Measurements from ENCODE around the gene PLLP. TPM values are rescaled to one million over a fixed set of nuclear protein-coding genes. Genes with fewer than 3 reads are reported as not detected.
A peak's percentile ranks its signal among the peaks of the same experiment; 100 is the strongest.

The PLLP gene
- total and polyA plus RNA-seq, 10 of the 15 experiments (the other 5 are each of a cell fraction or from before 2014, with no cell fraction given) = 0.21 to 5.8 (median 0.67) TPM

DNA sequence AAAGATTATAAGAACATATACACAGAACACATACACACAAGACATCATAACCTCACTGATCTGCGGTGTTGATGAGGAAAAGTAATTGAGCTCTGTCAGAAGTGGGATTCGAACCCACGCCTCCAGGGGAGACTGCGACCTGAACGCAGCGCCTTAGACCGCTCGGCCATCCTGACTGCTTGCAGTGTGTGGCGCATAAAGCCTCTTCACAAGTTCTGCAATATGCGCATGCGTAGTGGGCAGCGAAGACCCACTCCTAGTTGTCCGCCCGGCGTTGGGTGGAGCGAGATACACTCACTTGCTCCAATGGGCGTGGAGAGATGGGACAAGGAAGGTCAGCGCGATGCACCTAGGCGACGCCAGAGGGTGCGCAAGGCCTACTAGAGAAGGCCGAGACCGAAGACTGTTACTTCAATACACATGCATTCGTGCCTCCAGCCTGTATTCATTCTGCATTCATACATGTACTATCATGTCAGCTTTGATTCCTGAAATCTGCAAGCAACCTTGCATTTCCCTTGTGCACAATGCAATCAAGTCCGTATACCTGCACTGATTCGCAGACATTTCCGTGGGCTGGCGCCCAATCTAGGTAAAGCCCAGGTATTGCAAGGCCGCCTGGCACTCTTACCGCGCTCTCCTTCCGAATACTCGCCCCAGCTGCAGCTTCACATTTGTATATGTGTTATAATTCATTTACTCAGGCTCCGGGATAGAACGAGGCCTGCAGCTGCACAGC, 16.1 kb upstream of the PLLP start (continued):
- TF ChIP-seq, protein P1, sequence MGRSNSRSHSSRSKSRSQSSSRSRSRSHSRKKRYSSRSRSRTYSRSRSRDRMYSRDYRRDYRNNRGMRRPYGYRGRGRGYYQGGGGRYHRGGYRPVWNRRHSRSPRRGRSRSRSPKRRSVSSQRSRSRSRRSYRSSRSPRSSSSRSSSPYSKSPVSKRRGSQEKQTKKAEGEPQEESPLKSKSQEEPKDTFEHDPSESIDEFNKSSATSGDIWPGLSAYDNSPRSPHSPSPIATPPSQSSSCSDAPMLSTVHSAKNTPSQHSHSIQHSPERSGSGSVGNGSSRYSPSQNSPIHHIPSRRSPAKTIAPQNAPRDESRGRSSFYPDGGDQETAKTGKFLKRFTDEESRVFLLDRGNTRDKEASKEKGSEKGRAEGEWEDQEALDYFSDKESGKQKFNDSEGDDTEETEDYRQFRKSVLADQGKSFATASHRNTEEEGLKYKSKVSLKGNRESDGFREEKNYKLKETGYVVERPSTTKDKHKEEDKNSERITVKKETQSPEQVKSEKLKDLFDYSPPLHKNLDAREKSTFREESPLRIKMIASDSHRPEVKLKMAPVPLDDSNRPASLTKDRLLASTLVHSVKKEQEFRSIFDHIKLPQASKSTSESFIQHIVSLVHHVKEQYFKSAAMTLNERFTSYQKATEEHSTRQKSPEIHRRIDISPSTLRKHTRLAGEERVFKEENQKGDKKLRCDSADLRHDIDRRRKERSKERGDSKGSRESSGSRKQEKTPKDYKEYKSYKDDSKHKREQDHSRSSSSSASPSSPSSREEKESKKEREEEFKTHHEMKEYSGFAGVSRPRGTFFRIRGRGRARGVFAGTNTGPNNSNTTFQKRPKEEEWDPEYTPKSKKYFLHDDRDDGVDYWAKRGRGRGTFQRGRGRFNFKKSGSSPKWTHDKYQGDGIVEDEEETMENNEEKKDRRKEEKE (IDR thresholded peaks at IDR 0.05) = no peak
- TF ChIP-seq, protein P2, sequence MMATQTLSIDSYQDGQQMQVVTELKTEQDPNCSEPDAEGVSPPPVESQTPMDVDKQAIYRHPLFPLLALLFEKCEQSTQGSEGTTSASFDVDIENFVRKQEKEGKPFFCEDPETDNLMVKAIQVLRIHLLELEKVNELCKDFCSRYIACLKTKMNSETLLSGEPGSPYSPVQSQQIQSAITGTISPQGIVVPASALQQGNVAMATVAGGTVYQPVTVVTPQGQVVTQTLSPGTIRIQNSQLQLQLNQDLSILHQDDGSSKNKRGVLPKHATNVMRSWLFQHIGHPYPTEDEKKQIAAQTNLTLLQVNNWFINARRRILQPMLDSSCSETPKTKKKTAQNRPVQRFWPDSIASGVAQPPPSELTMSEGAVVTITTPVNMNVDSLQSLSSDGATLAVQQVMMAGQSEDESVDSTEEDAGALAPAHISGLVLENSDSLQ (IDR thresholded peaks at IDR 0.05) = no peak
- TF ChIP-seq POLR2AphosphoS2 (IDR thresholded peaks at IDR 0.05; ENCODE audit: low read depth, low read length) (no peak), ZNF622 (IDR thresholded peaks at IDR 0.05) (no peak), CBX3 (IDR thresholded peaks at IDR 0.05; ENCODE audit: borderline replicate concordance, low read depth) (no peak), SP1 (IDR thresholded peaks at IDR 0.05; ENCODE audit: low read depth, low read length) (peak; percentile 77), MTA2 (IDR thresholded peaks at IDR 0.05; ENCODE audit: low read depth) (no peak), NR2C2 (IDR thresholded peaks at IDR 0.05; ENCODE audit: borderline replicate concordance, control insufficient read depth, insufficient read length, low read depth) (no peak), SMC3 (IDR thresholded peaks at IDR 0.05; ENCODE audit: borderline replicate concordance, low read length) (peak; percentile 100), RB1 (IDR thresholded peaks at IDR 0.05; ENCODE audit: borderline replicate concordance) (peak; percentile 85; the same call in 1 of the 2 replicates), ETV6 (conservative IDR thresholded peaks at IDR 0.05 in 1 of 2, IDR thresholded peaks at IDR 0.05 in 1 of 2; ENCODE audit: borderline replicate concordance in 1 of 2, low read depth in 1 of 2) (no peak), LARP7 (IDR thresholded peaks at IDR 0.05) (peak; percentile 73), ESRRA (IDR thresholded peaks at IDR 0.05; ENCODE audit: low read length) (peak; percentile 92)
- TF ChIP-seq, protein P3, sequence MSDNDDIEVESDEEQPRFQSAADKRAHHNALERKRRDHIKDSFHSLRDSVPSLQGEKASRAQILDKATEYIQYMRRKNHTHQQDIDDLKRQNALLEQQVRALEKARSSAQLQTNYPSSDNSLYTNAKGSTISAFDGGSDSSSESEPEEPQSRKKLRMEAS (IDR thresholded peaks at IDR 0.05; ENCODE audit: low read depth, low read length) = peak; percentile 85
- TF ChIP-seq, protein P4, sequence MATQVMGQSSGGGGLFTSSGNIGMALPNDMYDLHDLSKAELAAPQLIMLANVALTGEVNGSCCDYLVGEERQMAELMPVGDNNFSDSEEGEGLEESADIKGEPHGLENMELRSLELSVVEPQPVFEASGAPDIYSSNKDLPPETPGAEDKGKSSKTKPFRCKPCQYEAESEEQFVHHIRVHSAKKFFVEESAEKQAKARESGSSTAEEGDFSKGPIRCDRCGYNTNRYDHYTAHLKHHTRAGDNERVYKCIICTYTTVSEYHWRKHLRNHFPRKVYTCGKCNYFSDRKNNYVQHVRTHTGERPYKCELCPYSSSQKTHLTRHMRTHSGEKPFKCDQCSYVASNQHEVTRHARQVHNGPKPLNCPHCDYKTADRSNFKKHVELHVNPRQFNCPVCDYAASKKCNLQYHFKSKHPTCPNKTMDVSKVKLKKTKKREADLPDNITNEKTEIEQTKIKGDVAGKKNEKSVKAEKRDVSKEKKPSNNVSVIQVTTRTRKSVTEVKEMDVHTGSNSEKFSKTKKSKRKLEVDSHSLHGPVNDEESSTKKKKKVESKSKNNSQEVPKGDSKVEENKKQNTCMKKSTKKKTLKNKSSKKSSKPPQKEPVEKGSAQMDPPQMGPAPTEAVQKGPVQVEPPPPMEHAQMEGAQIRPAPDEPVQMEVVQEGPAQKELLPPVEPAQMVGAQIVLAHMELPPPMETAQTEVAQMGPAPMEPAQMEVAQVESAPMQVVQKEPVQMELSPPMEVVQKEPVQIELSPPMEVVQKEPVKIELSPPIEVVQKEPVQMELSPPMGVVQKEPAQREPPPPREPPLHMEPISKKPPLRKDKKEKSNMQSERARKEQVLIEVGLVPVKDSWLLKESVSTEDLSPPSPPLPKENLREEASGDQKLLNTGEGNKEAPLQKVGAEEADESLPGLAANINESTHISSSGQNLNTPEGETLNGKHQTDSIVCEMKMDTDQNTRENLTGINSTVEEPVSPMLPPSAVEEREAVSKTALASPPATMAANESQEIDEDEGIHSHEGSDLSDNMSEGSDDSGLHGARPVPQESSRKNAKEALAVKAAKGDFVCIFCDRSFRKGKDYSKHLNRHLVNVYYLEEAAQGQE (IDR thresholded peaks at IDR 0.05; ENCODE audit: low read depth, low read length) = no peak
- TF ChIP-seq, protein P5, sequence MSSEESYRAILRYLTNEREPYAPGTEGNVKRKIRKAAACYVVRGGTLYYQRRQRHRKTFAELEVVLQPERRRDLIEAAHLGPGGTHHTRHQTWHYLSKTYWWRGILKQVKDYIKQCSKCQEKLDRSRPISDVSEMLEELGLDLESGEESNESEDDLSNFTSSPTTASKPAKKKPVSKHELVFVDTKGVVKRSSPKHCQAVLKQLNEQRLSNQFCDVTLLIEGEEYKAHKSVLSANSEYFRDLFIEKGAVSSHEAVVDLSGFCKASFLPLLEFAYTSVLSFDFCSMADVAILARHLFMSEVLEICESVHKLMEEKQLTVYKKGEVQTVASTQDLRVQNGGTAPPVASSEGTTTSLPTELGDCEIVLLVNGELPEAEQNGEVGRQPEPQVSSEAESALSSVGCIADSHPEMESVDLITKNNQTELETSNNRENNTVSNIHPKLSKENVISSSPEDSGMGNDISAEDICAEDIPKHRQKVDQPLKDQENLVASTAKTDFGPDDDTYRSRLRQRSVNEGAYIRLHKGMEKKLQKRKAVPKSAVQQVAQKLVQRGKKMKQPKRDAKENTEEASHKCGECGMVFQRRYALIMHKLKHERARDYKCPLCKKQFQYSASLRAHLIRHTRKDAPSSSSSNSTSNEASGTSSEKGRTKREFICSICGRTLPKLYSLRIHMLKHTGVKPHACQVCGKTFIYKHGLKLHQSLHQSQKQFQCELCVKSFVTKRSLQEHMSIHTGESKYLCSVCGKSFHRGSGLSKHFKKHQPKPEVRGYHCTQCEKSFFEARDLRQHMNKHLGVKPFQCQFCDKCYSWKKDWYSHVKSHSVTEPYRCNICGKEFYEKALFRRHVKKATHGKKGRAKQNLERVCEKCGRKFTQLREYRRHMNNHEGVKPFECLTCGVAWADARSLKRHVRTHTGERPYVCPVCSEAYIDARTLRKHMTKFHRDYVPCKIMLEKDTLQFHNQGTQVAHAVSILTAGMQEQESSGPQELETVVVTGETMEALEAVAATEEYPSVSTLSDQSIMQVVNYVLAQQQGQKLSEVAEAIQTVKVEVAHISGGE (CRISPR knock-in tag; IDR thresholded peaks at IDR 0.05) = no peak
